ENCODE measurements around the gene TRIM56. TPM values are rescaled to one million over a fixed set of nuclear protein-coding genes. Genes with fewer than 3 reads are reported as not detected.

Gene TRIM56
- polyA plus RNA-seq, 1 of the 3 experiments (the other 2 are of a cell fraction), result 2.5 TPM

- H3F3A ChIP-seq (replicated peaks; ENCODE audit: insufficient read depth), result no peaks in the 10 kb centered on the region
- H2AFZ ChIP-seq (ENCODE audit: low read depth), result no peak overlapping the region
- no peak overlapping the region for H3K9ac ChIP-seq
- no peak for TF ChIP-seq TCF12 (IDR thresholded peaks at IDR 0.05)
- TF ChIP-seq MEF2A (IDR thresholded peaks at IDR 0.05; ENCODE audit: borderline replicate concordance, low read depth), result no peak
- no peak for TF ChIP-seq CHD2 (IDR thresholded peaks at IDR 0.05; ENCODE audit: low read length, partially characterized antibody)
- TF ChIP-seq NRF1 (IDR thresholded peaks at IDR 0.05; ENCODE audit: low read depth, low read length), result no peak
- no peak for TF ChIP-seq GABPA (IDR thresholded peaks at IDR 0.05; ENCODE audit: low read depth)
- TF ChIP-seq POLR2AphosphoS5 (IDR thresholded peaks at IDR 0.05; ENCODE audit: low read depth, low read length), result no peak
- no peak for TF ChIP-seq MAX (IDR thresholded peaks at IDR 0.05; ENCODE audit: low read depth)
- no peak for TF ChIP-seq RFX5 (IDR thresholded peaks at IDR 0.05; ENCODE audit: low read length)
- TF ChIP-seq SMC3 (IDR thresholded peaks at IDR 0.05; ENCODE audit: low read depth, low read length), result no peak
- TF ChIP-seq EZH2phosphoT487 (IDR thresholded peaks at IDR 0.05; ENCODE audit: borderline replicate concordance, low read depth), result no peak
- no peak for TF ChIP-seq RXRA (IDR thresholded peaks at IDR 0.05; ENCODE audit: borderline replicate concordance, low read depth)
- TF ChIP-seq, protein P1, sequence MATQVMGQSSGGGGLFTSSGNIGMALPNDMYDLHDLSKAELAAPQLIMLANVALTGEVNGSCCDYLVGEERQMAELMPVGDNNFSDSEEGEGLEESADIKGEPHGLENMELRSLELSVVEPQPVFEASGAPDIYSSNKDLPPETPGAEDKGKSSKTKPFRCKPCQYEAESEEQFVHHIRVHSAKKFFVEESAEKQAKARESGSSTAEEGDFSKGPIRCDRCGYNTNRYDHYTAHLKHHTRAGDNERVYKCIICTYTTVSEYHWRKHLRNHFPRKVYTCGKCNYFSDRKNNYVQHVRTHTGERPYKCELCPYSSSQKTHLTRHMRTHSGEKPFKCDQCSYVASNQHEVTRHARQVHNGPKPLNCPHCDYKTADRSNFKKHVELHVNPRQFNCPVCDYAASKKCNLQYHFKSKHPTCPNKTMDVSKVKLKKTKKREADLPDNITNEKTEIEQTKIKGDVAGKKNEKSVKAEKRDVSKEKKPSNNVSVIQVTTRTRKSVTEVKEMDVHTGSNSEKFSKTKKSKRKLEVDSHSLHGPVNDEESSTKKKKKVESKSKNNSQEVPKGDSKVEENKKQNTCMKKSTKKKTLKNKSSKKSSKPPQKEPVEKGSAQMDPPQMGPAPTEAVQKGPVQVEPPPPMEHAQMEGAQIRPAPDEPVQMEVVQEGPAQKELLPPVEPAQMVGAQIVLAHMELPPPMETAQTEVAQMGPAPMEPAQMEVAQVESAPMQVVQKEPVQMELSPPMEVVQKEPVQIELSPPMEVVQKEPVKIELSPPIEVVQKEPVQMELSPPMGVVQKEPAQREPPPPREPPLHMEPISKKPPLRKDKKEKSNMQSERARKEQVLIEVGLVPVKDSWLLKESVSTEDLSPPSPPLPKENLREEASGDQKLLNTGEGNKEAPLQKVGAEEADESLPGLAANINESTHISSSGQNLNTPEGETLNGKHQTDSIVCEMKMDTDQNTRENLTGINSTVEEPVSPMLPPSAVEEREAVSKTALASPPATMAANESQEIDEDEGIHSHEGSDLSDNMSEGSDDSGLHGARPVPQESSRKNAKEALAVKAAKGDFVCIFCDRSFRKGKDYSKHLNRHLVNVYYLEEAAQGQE (IDR thresholded peaks at IDR 0.05; ENCODE audit: low read depth, low read length), result no peak
- no peak for TF ChIP-seq EP300 (IDR thresholded peaks at IDR 0.05; ENCODE audit: borderline replicate concordance in 1 of 2, low read depth in 1 of 2, low read length in 1 of 2)
- no peak for TF ChIP-seq TAF1 (IDR thresholded peaks at IDR 0.05; ENCODE audit: borderline replicate concordance, low read depth, low read length)
- no peak for TF ChIP-seq USF2 (IDR thresholded peaks at IDR 0.05; ENCODE audit: borderline replicate concordance, low read depth, low read length)
- no peaks in the 10 kb centered on the region for H3K9me3 ChIP-seq
- H4K20me1 ChIP-seq (ENCODE audit: insufficient read depth), result no peaks in the 10 kb centered on the region
- no peak overlapping the region for H3K4me3 ChIP-seq (ENCODE audit: low read depth in 2 of 2, low read length in 1 of 2)
- POLR2A ChIA-PET, result no interaction called here
- no peak for DNase-seq
- no peak overlapping the region for H3K4me2 ChIP-seq
- no peaks in the 10 kb centered on the region for H3K79me2 ChIP-seq (ENCODE audit: insufficient read depth)
- H3K36me3 ChIP-seq (replicated peaks in 1 of 2; ENCODE audit: control insufficient read depth in 1 of 2, insufficient read depth in 2 of 2, low read length in 1 of 2), result no peaks in the 10 kb centered on the region
- CTCF ChIA-PET, result interaction anchor here (1.0 to 2.8 kb wide), 7 partner anchors 10 to 173 kb away, joined by 3 to 25 read pairs (median 9); partner anchors contain the start of gene ACHE
- peaks cover 66% of the 10 kb centered on the region for H3K27me3 ChIP-seq (ENCODE audit: insufficient read depth)
- no peak overlapping the region for H3K27ac ChIP-seq (ENCODE audit: low read depth in 2 of 2, low read length in 1 of 2)
- WGBS (ENCODE audit: low lambda C conversion rate), result 62% methylated on average over 7 of the region's 7 CpGs
- no peaks in the 10 kb centered on the region for H3K9me2 ChIP-seq
- H3K4me1 ChIP-seq (ENCODE audit: control insufficient read depth in 1 of 2, insufficient read depth in 2 of 2, low read depth in 1 of 2, low read length in 1 of 2), result no peaks in the 10 kb centered on the region
Measured at GRCh38 chr7:101066833-101067177, 18.5 kb upstream of the TRIM56 start.
